Activated CD8-positive, alpha-beta memory T cell treated with anti-CD3 and anti-CD28 coated beads, Interleukin-2, amount 50 U/mL, for 4 hours (primary cell): Measurements from ENCODE around the gene PRKCA.

Source experiments
- DNase-seq: peaks from one replicate; pipeline ENCODE4 v3.0.0-alpha.2; 2020

The PRKCA gene

GRCh38 chr17:66787914-66788313 lies 485.5 kb downstream of the PRKCA start:
- no peak for DNase-seq

GRCh38 chr17:66789093-66789492 lies 486.7 kb downstream of the PRKCA start:
- DNase-seq, result no peak

DNA sequence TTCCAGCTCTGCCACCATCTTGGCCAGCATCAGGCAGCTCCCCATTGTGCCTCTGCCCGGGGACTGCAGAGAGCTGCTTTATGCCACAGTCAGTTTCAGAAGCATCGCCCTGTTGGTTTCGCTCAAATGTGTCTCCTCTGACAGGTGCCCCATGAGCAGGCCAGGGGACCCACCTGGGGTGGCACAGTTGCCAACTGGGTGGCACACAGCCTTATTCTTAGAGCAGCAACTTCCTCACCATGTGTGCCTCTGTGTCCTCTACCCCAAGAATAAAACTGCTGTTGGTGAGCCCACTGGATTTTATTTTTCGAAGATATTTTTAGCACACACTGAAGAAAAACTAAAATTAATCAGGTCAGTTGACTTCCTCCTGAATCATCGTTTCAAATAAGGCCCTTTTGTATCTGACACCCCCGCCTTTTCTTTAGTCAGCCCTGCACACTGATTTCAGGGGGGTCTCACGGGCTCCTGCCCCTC lies 487.6 kb downstream of the PRKCA start:
- no peak for DNase-seq

DNA sequence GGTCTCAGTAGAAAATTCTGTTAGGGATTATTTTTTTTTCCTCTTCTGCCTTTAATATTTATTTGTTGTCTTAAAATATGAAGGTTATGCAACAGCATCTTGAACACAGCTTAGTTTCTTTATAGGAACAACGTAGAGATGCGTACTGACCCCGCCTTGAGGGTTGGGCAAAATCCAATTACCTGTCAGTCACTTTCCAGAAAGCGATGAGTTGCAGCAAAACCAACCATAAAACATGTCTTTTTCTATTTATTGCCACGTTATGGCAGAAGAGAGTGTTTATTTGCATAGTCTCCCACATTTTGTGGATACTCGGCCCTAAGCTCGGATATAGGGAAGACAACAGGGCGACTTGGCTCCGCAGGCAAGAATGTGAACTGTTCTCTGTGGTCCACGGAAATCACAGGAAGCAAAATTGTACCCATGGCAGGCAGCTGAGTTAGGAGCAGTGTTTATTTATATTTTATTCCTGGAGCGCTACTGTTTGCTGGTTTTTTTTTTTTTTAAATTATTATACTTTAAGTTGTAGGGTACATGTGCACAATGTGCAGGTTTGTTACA lies 488.2 kb downstream of the PRKCA start:
- DNase-seq, result no peak

- no peak for DNase-seq
Observed at GRCh38 chr17:66791347-66791746, 488.9 kb downstream of the PRKCA start.

DNA sequence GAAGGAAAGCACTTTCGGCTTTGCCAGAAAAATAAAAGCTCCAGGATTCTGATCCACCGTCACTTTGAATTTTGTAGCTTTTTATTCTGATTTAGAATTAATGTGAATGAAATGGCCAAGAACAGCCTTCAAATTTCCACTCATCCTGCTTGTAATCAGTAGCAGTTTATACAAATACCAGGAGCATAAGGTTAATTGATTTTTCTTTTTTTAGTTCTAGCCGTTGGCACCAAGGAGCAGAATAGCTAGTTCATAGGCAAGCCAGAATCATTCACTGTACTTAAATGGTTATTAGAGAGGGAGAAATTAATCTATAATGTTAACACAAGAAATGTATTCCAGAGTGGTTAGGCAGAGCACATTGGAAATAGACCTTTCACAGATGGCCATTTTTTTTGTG lies 491.4 kb downstream of the PRKCA start:
- DNase-seq, result no peak

- DNase-seq, result no peak
Observed at GRCh38 chr17:66795486-66795885, 493.1 kb downstream of the PRKCA start.

- DNase-seq, result no peak
Observed at GRCh38 chr17:66799849-66800537, 497.6 kb downstream of the PRKCA start.

- DNase-seq, result no peak
Observed at GRCh38 chr17:66803474-66803951, 501.1 kb downstream of the PRKCA start.

GRCh38 chr17:66805567-66805966 lies 503.2 kb downstream of the PRKCA start:
- no peak for DNase-seq

DNA sequence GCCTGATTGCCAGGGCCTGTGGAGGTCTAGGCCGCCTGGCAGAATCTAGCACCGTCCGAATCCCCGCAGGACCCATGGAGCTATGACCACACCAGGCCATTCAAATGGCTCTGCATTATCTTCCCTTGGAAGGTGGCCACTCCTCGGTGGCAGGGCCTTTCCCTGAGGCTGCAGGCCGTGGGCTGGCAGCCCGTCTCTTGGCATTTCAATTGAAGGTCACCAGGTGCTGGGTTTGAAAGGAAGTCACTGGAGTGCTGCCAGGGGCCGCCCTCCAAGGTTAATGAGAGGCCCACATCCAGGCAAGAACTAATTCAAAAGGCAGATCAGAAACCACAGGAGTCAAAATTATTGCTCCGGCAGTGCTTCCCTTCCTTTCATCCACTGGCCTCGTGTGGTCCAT lies 504.8 kb downstream of the PRKCA start:
- DNase-seq, result no peak

GRCh38 chr17:66809408-66809807 lies 507.0 kb downstream of the PRKCA start:
- DNase-seq, result no peak

GRCh38 chr17:66810951-66811682 lies 508.7 kb downstream of the PRKCA start:
- DNase-seq, result no peak

GRCh38 chr17:66811683-66812054 lies 509.3 kb downstream of the PRKCA start:
- no peak for DNase-seq

DNA sequence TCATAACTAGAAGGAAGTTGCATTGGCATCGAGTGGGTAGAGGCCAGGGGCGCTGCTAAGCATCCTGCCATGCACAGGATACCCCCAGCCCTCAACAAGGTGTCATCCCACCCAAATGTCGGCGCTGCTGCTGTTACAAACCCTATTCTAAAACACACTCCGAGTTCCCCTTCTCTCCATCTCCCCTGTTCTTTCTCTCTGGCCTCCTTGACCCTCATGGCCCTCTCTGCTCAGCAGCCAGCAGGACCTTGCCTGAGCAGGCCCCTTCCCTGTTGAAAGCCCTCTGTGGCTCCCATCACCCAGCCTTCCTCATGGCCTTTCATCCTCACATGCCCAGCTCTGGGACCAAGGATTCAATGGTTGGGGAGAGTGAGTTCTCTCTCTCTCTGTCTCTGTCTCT lies 510.2 kb downstream of the PRKCA start:
- DNase-seq, result no peak

GRCh38 chr17:66813296-66813695 lies 510.9 kb downstream of the PRKCA start:
- DNase-seq, result no peak

- DNase-seq, result no peak
Observed at GRCh38 chr17:66814026-66814425, 511.6 kb downstream of the PRKCA start.

GRCh38 chr17:66814570-66814969 lies 512.2 kb downstream of the PRKCA start:
- no peak for DNase-seq

DNA sequence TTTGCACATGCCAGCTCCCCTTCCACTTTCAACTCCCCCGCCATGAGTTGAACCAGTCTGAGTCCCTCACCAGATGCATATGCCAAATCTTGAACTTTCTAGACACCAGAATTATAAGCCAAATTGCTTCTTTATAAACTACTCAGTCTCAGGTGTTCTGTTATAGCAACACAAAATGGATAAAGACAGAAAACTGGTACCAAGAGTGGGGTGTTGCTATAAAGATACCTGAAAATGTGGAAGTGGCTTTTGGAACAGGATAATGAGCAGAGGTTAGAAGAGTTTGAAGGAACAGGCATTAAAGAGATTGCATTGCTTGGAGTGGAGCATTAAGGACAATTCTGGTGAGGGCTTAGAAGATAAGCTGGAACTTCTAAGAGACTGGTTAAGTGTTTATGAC lies 515.3 kb downstream of the PRKCA start:
- no peak for DNase-seq

DNA sequence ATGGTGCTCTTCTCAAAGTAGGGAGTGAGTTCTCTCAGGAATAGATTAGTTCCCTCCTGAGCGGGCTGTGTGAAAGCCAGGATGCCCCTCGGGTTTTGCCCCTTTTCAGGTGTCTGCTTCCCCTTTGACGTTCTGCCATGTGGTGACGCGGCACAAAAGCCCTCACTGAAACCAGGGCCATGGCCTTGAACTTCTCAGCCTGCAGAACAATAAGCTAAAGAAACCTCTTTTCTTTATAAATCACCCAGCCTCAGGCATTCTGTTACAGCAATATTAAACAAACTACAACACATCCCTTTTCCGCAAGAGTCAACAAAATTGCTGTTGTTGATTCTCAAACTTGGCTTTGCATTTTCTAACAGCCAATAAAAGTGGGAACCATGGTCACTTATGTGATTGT lies 517.1 kb downstream of the PRKCA start:
- no peak for DNase-seq

- DNase-seq, result no peak
Observed at GRCh38 chr17:66822009-66822408, 519.6 kb downstream of the PRKCA start.

GRCh38 chr17:66826856-66827255 lies 524.4 kb downstream of the PRKCA start:
- no peak for DNase-seq

GRCh38 chr17:66829386-66829864 lies 527.0 kb downstream of the PRKCA start:
- no peak for DNase-seq

DNA sequence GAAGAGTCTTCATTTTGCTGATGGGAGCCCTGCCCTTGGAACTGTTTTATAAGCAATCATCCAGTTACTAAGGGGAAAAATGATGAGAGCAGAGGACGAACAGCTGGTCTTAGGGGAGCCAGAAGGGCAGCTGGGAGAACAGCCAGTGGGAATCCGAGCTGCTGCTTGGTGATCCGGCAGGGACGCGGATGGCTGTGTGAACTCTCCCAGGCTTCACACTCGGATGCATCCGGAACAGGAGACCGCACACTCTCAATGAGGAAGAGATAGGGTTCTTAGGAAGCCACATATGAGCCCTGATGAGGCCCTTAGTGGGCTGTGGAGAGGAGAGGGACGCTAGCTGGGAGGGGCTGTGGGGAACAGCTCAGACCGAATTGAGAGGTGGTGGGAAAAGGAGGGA lies 527.5 kb downstream of the PRKCA start:
- DNase-seq, result no peak
